ENCODE measurements around the gene TBC1D1. TPM values are rescaled to one million over a fixed set of nuclear protein-coding genes. Genes with fewer than 3 reads are reported as not detected.

TBC1D1 gene
- total RNA-seq, 1 experiment from 2014 or later: 28.5 TPM

- Histone ChIP-seq H3K27me3 (replicated peaks; ENCODE audit: control insufficient read depth, insufficient read depth, low read length) (no peaks in the 10 kb centered on the region), H3K9me3 (no peaks in the 10 kb centered on the region), H3K4me1 (no peaks in the 10 kb centered on the region), H3K36me3 (ENCODE audit: control insufficient read depth, insufficient read depth, low read length) (no peaks in the 10 kb centered on the region), H3K4me3 (ENCODE audit: low read depth, low read length) (no peak overlapping the region)
- ChIA-PET CTCF (no interaction called here), POLR2A (no interaction called here)
- BruUV-seq (replicated peaks): no TSS peak
- Mint-ChIP-seq H3K27me3 (ENCODE audit: insufficient read depth, unreplicated experiment) (no peaks in the 10 kb centered on the region), H3K4me1 (ENCODE audit: low read depth, unreplicated experiment) (no peaks in the 10 kb centered on the region), H3K36me3 (ENCODE audit: insufficient read depth, unreplicated experiment) (no peaks in the 10 kb centered on the region), H3K27ac (ENCODE audit: unreplicated experiment) (no peak overlapping the region), H3K4me3 (ENCODE audit: unreplicated experiment) (no peak overlapping the region), H3K9me3 (ENCODE audit: unreplicated experiment) (no peaks in the 10 kb centered on the region)
- no peak for DNase-seq
- no peak for TF ChIP-seq CTCF (IDR thresholded peaks at IDR 0.05; ENCODE audit: insufficient read depth in 1 of 2, low read depth in 1 of 2, low read length in 1 of 2, severe bottlenecking in 1 of 2, unreplicated experiment in 1 of 2)
- intact Hi-C loops (cut with micrococcal nuclease; ENCODE audit: unreplicated experiment): no loop called here
Measured at GRCh38 chr4:38056011-38056685, 165.3 kb downstream of the TBC1D1 start.

GRCh38 chr4:38058151-38058550 is 167.3 kb downstream of the TBC1D1 start:
- DNase-seq: no peak
- Mint-ChIP-seq H3K9me3 (ENCODE audit: unreplicated experiment) (no peaks in the 10 kb centered on the region), H3K4me3 (ENCODE audit: unreplicated experiment) (no peak overlapping the region), H3K4me1 (ENCODE audit: low read depth, unreplicated experiment) (no peaks in the 10 kb centered on the region), H3K27me3 (ENCODE audit: insufficient read depth, unreplicated experiment) (no peaks in the 10 kb centered on the region), H3K27ac (ENCODE audit: unreplicated experiment) (no peak overlapping the region), H3K36me3 (ENCODE audit: insufficient read depth, unreplicated experiment) (no peaks in the 10 kb centered on the region)
- CTCF ChIA-PET: no interaction called here
- Histone ChIP-seq H3K36me3 (ENCODE audit: control insufficient read depth, insufficient read depth, low read length) (no peaks in the 10 kb centered on the region), H3K9me3 (no peaks in the 10 kb centered on the region), H3K4me1 (no peaks in the 10 kb centered on the region), H3K27me3 (replicated peaks; ENCODE audit: control insufficient read depth, insufficient read depth, low read length) (no peaks in the 10 kb centered on the region), H3K4me3 (ENCODE audit: low read depth, low read length) (no peak overlapping the region)
- POLR2A ChIA-PET: no interaction called here
- no peak for TF ChIP-seq CTCF (IDR thresholded peaks at IDR 0.05; ENCODE audit: insufficient read depth in 1 of 2, low read depth in 1 of 2, low read length in 1 of 2, severe bottlenecking in 1 of 2, unreplicated experiment in 1 of 2)
- no TSS peak for BruUV-seq (replicated peaks)
- intact Hi-C loops (cut with micrococcal nuclease; ENCODE audit: unreplicated experiment): no loop called here

- no peak for TF ChIP-seq CTCF (IDR thresholded peaks at IDR 0.05; ENCODE audit: insufficient read depth in 1 of 2, low read depth in 1 of 2, low read length in 1 of 2, severe bottlenecking in 1 of 2, unreplicated experiment in 1 of 2)
- BruUV-seq (replicated peaks): no TSS peak
- no peak for DNase-seq
- intact Hi-C loops (cut with micrococcal nuclease; ENCODE audit: unreplicated experiment): loop anchor here (10.0 kb wide), 1 partner anchor 254 kb away; no protein-coding TSS in a partner anchor
- Histone ChIP-seq H3K27me3 (replicated peaks; ENCODE audit: control insufficient read depth, insufficient read depth, low read length) (no peaks in the 10 kb centered on the region), H3K4me3 (ENCODE audit: low read depth, low read length) (no peak overlapping the region), H3K9me3 (no peaks in the 10 kb centered on the region), H3K4me1 (no peaks in the 10 kb centered on the region), H3K36me3 (ENCODE audit: control insufficient read depth, insufficient read depth, low read length) (no peaks in the 10 kb centered on the region)
- Mint-ChIP-seq H3K4me1 (ENCODE audit: low read depth, unreplicated experiment) (no peaks in the 10 kb centered on the region), H3K36me3 (ENCODE audit: insufficient read depth, unreplicated experiment) (no peaks in the 10 kb centered on the region), H3K27ac (ENCODE audit: unreplicated experiment) (no peak overlapping the region), H3K4me3 (ENCODE audit: unreplicated experiment) (no peak overlapping the region), H3K27me3 (ENCODE audit: insufficient read depth, unreplicated experiment) (no peaks in the 10 kb centered on the region), H3K9me3 (ENCODE audit: unreplicated experiment) (no peaks in the 10 kb centered on the region)
- POLR2A ChIA-PET: no interaction called here
- CTCF ChIA-PET: no interaction called here
Measured at GRCh38 chr4:38060829-38061431, 170.0 kb downstream of the TBC1D1 start.

Measured in Caco-2 (cell line).